SK-N-SH (cell line): ENCODE measurements around the gene GNAS. TPM values are rescaled to one million over a fixed set of nuclear protein-coding genes. Genes with fewer than 3 reads are reported as not detected.

Source experiments
- CTCF ChIA-PET: fragments of 300-600, 350-600 bp; formaldehyde crosslinking; extraction: SDS; loops from one replicate; lab custom pipeline; 2021; lab: Yijun Ruan, JAX
- POLR2A ChIA-PET: fragments of 350-600 bp; sonication (Branson Sonifier 250); formaldehyde crosslinking; extraction: SDS; loops from one replicate; lab custom pipeline; 2020; ENCODE audit warnings: antibody characterized with exemption, inconsistent platforms; lab: Yijun Ruan, JAX
- DNase-seq: peaks from one replicate; pipeline ENCODE4 v3.0.0; 2012
- H2AFZ ChIP-seq: fragments of 200-600 bp; sonication (generic); 2 replicates; pipeline ENCODE4 v1.8.1; 2016; ENCODE audit warnings: antibody characterized with exemption, mild to moderate bottlenecking, low read depth
- H3F3A ChIP-seq: fragments of 200-600 bp; sonication (generic); replicated peaks from 2 replicates; pipeline ENCODE3; 2016; ENCODE audit warnings: antibody characterized with exemption, mild to moderate bottlenecking; ENCODE audit not compliant: insufficient read depth
- H3K27ac ChIP-seq, 2 experiments: fragments of 200-500 bp in 1 of 2; fragments of 200-600 bp in 1 of 2; sonication (Bioruptor generic) in 1 of 2; sonication (generic), shearing (Covaris generic) in 1 of 2; 2 replicates each; pipeline versions ENCODE4 v1.5.1 to v1.6.1; 2014 to 2016; ENCODE audit warnings: low read depth in 2 of 2, inconsistent platforms in 1 of 2, low read length in 1 of 2, mild to moderate bottlenecking in 1 of 2, mixed read lengths in 1 of 2
- H3K27me3 ChIP-seq: fragments of 200-600 bp; sonication (generic), shearing (Covaris generic); 2 replicates; pipeline ENCODE4 v1.6.1; 2016; ENCODE audit warnings: mixed run types; ENCODE audit not compliant: insufficient read depth
- H3K36me3 ChIP-seq, 2 experiments: fragments of 200-500 bp in 1 of 2; fragments of 200-600 bp in 1 of 2; sonication (Bioruptor generic) in 1 of 2; sonication (generic) in 1 of 2; replicated peaks in 1 of 2; 2 replicates each; pipeline versions ENCODE3 to v1.5.1; 2014 to 2016; ENCODE audit warnings: low read length in 1 of 2, mild to moderate bottlenecking in 1 of 2; ENCODE audit not compliant: insufficient read depth in 2 of 2, control insufficient read depth in 1 of 2
- H3K4me1 ChIP-seq, 2 experiments: fragments of 200-500 bp in 1 of 2; fragments of 200-600 bp in 1 of 2; sonication (Bioruptor generic) in 1 of 2; sonication (generic), shearing (Covaris generic) in 1 of 2; 2 replicates each; pipeline versions ENCODE4 v1.5.1 to v1.6.1; 2014 to 2016; ENCODE audit warnings: low read depth in 1 of 2, low read length in 1 of 2, mixed run types in 1 of 2; ENCODE audit not compliant: insufficient read depth in 2 of 2, control insufficient read depth in 1 of 2
- H3K4me2 ChIP-seq: fragments of 200-600 bp; sonication (generic), shearing (Covaris generic); 2 replicates; pipeline ENCODE4 v1.6.1; 2017; ENCODE audit warnings: mixed run types
- H3K4me3 ChIP-seq, 2 experiments: fragments of 200-500 bp in 1 of 2; fragments of 200-600 bp in 1 of 2; sonication (Bioruptor generic) in 1 of 2; sonication (generic), shearing (Covaris generic) in 1 of 2; 2 replicates each; pipeline versions ENCODE4 v1.5.1 to v1.8.1; 2014 to 2016; ENCODE audit warnings: low read depth in 2 of 2, inconsistent platforms in 1 of 2, low read length in 1 of 2, mild to moderate bottlenecking in 1 of 2, mixed read lengths in 1 of 2, moderate library complexity in 1 of 2
- H3K79me2 ChIP-seq: fragments of 200-600 bp; sonication (generic); 2 replicates; pipeline ENCODE4 v1.8.1; 2017; ENCODE audit warnings: mild to moderate bottlenecking; ENCODE audit not compliant: insufficient read depth
- H3K9ac ChIP-seq: fragments of 200-600 bp; sonication (generic); 2 replicates; pipeline ENCODE4 v1.6.1; 2017; ENCODE audit warnings: mixed run types
- H3K9me2 ChIP-seq: fragments of 200-600 bp; sonication (generic); 2 replicates; pipeline ENCODE4 v1.6.1; 2017; ENCODE audit warnings: mixed run types
- H3K9me3 ChIP-seq: fragments of 200-600 bp; sonication (generic); 2 replicates; pipeline ENCODE4 v1.6.1; 2017; ENCODE audit warnings: mixed run types, mild to moderate bottlenecking, moderate library complexity
- H4K20me1 ChIP-seq: fragments of 200-600 bp; sonication (generic); 2 replicates; pipeline ENCODE4 v1.6.1; 2017; ENCODE audit warnings: mild to moderate bottlenecking, mixed run types; ENCODE audit not compliant: insufficient read depth
- EP300 ChIP-seq, 2 experiments: IDR thresholded peaks; 2 replicates each; pipeline versions ENCODE4 v1.4.0 to v1.6.1; 2012; ENCODE audit warnings: borderline replicate concordance in 1 of 2, low read depth in 1 of 2, low read length in 1 of 2
- FOSL2 ChIP-seq: IDR thresholded peaks from 2 replicates; pipeline ENCODE4 v1.4.0; 2012; ENCODE audit warnings: low read depth, mild to moderate bottlenecking, moderate library complexity, borderline replicate concordance
- FOXM1 ChIP-seq: IDR thresholded peaks from 2 replicates; pipeline ENCODE4 v1.4.0; 2012; ENCODE audit warnings: low read depth, mild to moderate bottlenecking
- GABPA ChIP-seq: IDR thresholded peaks from 2 replicates; pipeline ENCODE4 v1.4.0; 2012; ENCODE audit warnings: low read depth, mild to moderate bottlenecking
- IRF3 ChIP-seq: fragments of 150-350 bp; IDR thresholded peaks from 2 replicates; pipeline ENCODE4 v1.6.1; 2016; ENCODE audit warnings: mild to moderate bottlenecking, low read depth, low read length
- MXI1 ChIP-seq: IDR thresholded peaks from 2 replicates; pipeline ENCODE4 v1.6.1; 2012; ENCODE audit warnings: mild to moderate bottlenecking, low read depth, low read length, improper control_type of control experiment
- NFIC ChIP-seq: IDR thresholded peaks from 2 replicates; pipeline ENCODE4 v1.4.0; 2012; ENCODE audit warnings: borderline replicate concordance
- PBX3 ChIP-seq: IDR thresholded peaks from 2 replicates; pipeline ENCODE4; 2012
- RAD21 ChIP-seq: IDR thresholded peaks from 2 replicates; pipeline ENCODE4 v1.6.1; 2012; ENCODE audit warnings: mild to moderate bottlenecking, low read length
- RXRA ChIP-seq: IDR thresholded peaks from 2 replicates; pipeline ENCODE4 v1.4.0; 2012; ENCODE audit warnings: low read depth, mild to moderate bottlenecking, borderline replicate concordance
- SMC3 ChIP-seq: IDR thresholded peaks from 2 replicates; pipeline ENCODE4 v1.6.1; 2012; ENCODE audit warnings: low read depth, low read length, improper control_type of control experiment
- TEAD4 ChIP-seq: IDR thresholded peaks from 2 replicates; pipeline ENCODE4 v1.4.0; 2012; ENCODE audit warnings: mild to moderate bottlenecking, borderline replicate concordance; ENCODE audit not compliant: insufficient read depth
- USF2 ChIP-seq: fragments of 150-350 bp; IDR thresholded peaks from 2 replicates; pipeline ENCODE4 v1.6.1; 2017; ENCODE audit warnings: antibody characterized with exemption, low read length, low read depth, borderline replicate concordance
- whole genome bisulfite sequencing: methylation state at CpG from one replicate; pipeline ENCODE4 v1.1.6; 2017; ENCODE audit warnings: low lambda C conversion rate; 5-methylcytosine and 5-hydroxymethylcytosine counted together
- polyA plus RNA-seq, 3 experiments: library from polyadenylated mRNA; depleted of rRNA; stranded (reverse); fragments of >200 nt; gene quantifications; 2 replicates each; pipeline ENCODE4 v1.2.3, GENCODE V29; 2012
- TF ChIP-seq, protein P1 (sequence below): IDR thresholded peaks from 2 replicates; pipeline ENCODE4 v1.4.0; 2012; ENCODE audit warnings: low read depth, borderline replicate concordance
- TF ChIP-seq, protein P2 (sequence below): IDR thresholded peaks from 2 replicates; pipeline ENCODE4 v1.4.0; 2012; ENCODE audit warnings: low read depth, borderline replicate concordance

The GNAS gene
- polyA plus RNA-seq, 1 of the 3 experiments (the other 2 are of a cell fraction) = 1,562 TPM

GRCh38 chr20:58911970-58912369 lies 59.5 kb downstream of the GNAS start (continued):
- TF ChIP-seq, protein P1, sequence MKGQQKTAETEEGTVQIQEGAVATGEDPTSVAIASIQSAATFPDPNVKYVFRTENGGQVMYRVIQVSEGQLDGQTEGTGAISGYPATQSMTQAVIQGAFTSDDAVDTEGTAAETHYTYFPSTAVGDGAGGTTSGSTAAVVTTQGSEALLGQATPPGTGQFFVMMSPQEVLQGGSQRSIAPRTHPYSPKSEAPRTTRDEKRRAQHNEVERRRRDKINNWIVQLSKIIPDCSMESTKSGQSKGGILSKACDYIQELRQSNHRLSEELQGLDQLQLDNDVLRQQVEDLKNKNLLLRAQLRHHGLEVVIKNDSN = no peak
- no peak for TF ChIP-seq RAD21

DNA sequence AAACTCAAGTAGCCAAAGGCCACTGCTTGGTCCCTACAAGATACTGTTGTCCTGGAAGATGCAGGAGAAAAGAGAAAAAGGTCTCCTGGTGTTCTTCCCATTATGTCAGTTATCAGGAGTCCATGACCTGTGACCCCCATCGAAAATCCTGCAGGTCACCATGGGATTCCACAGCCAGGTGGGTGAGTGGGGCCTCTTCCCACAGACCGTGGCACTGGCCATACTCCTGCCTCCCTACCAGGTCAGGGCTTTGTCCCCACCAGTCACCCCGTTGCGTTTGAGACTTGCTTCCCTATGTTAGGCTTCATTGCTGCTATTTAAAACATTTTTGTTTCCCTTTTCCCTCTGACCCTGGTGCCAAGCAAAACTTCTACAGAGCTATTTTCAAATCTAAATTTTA lies 60.6 kb downstream of the GNAS start:
- no peak overlapping the region for H3K4me2 ChIP-seq
- POLR2A ChIA-PET = no interaction called here
- no peaks in the 10 kb centered on the region for H3K9me3 ChIP-seq
- H3K79me2 ChIP-seq = peaks cover 10% of the 10 kb centered on the region
- no peaks in the 10 kb centered on the region for H3K27me3 ChIP-seq
- no peak overlapping the region for H3K9ac ChIP-seq
- H3F3A ChIP-seq = peaks cover 54% of the 10 kb centered on the region
- CTCF ChIA-PET = no interaction called here
- 100% methylated on average over 3 of the region's 4 CpGs for WGBS
- peaks cover 38 to 44% of the 10 kb centered on the region in 2 experiments for H3K36me3 ChIP-seq
- no peak for DNase-seq
- TF ChIP-seq EP300 (IDR thresholded peaks at IDR 0.05; ENCODE audit: borderline replicate concordance in 1 of 2, low read depth in 1 of 2, low read length in 1 of 2) (no peak), SMC3 (no peak), MXI1 (no peak), FOXM1 (no peak), RAD21 (no peak), GABPA (no peak)
- TF ChIP-seq, all 33 proteins: peak for 0
- Histone ChIP-seq H3K4me3 (no peak overlapping the region), H3K4me1 (peaks cover 3 to 5% of the 10 kb centered on the region in 2 experiments; a peak in 3 of 4 replicates), H2AFZ (no peak overlapping the region), H4K20me1 (peaks cover 23% of the 10 kb centered on the region), H3K27ac (no peak overlapping the region), H3K9me2 (no peaks in the 10 kb centered on the region)

GRCh38 chr20:58918621-58919020 lies 66.1 kb downstream of the GNAS start:
- Histone ChIP-seq H3K27ac (no peak overlapping the region), H2AFZ (no peak overlapping the region), H3K9ac (no peak overlapping the region), H3K4me2 (no peak overlapping the region), H3K4me1 (no peaks in the 10 kb centered on the region), H3K4me3 (no peak overlapping the region), H3K79me2 (no peaks in the 10 kb centered on the region), H3K36me3 (no peaks in the 10 kb centered on the region), H3K9me3 (no peaks in the 10 kb centered on the region), H3F3A (no peaks in the 10 kb centered on the region), H4K20me1 (no peaks in the 10 kb centered on the region), H3K9me2 (no peaks in the 10 kb centered on the region), H3K27me3 (no peaks in the 10 kb centered on the region; the same call in 1 of the 2 replicates)
- WGBS = 73% methylated on average over 6 of the region's 6 CpGs
- DNase-seq = no peak
- CTCF ChIA-PET = no interaction called here
- POLR2A ChIA-PET = no interaction called here
- TF ChIP-seq NFIC = no peak
- TF ChIP-seq, protein P1 = no peak
- no peak for TF ChIP-seq IRF3
- TF ChIP-seq FOSL2 = no peak
- TF ChIP-seq, protein P2, sequence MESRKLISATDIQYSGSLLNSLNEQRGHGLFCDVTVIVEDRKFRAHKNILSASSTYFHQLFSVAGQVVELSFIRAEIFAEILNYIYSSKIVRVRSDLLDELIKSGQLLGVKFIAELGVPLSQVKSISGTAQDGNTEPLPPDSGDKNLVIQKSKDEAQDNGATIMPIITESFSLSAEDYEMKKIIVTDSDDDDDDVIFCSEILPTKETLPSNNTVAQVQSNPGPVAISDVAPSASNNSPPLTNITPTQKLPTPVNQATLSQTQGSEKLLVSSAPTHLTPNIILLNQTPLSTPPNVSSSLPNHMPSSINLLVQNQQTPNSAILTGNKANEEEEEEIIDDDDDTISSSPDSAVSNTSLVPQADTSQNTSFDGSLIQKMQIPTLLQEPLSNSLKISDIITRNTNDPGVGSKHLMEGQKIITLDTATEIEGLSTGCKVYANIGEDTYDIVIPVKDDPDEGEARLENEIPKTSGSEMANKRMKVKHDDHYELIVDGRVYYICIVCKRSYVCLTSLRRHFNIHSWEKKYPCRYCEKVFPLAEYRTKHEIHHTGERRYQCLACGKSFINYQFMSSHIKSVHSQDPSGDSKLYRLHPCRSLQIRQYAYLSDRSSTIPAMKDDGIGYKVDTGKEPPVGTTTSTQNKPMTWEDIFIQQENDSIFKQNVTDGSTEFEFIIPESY = no peak
- TF ChIP-seq TEAD4 = no peak
- no peak for TF ChIP-seq RXRA
- TF ChIP-seq PBX3 = no peak
- no peak for TF ChIP-seq USF2
